ENCODE results near the gene SCARB1. TPM values are rescaled to one million over a fixed set of nuclear protein-coding genes. Genes with fewer than 3 reads are reported as not detected.

Gene SCARB1
- total and polyA plus RNA-seq, 2 donors (not counting 1 experiment from before 2014, with no cell fraction given): 14.7 to 32.5 TPM

DNA sequence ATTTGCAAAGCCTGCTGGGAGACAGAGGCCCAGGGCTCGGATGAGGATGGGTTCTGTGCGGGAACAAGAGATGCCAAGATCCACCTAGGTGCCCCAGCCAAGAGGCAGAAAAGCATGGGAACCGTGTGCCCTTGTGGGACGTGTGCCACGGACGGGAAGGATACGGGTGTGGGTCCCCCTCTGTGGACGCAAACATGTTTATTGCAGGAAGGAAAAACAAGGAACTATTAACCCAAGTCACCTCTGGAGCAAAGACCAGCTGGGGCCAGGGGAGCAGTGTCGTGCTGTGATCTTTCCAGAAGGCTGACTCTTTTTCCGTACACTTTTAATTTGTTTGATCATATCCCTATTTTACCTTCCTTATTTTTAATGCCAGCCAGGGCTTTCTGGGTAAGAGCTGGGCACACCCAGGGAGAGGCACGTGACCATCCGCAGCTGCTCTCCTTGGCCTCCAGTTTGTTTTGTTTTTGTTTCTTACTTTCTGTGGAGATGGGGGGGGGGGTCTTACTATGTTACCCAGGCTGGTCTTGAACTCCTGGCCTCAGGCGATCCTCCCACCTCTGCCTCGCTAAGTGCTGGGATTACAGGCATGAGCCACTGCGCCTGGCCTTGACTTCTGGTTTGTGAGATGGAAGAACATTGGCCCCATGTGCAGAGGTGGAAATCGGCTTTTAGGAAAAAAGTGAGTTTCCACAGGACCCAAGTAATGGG, 20.7 kb downstream of the SCARB1 start:
- H3K79me2 ChIP-seq (ENCODE audit: control insufficient read depth, insufficient read depth, low read length): no peaks in the 10 kb centered on the region
- no peaks in the 10 kb centered on the region for H4K20me1 ChIP-seq (ENCODE audit: control insufficient read depth, extremely low read depth, insufficient read depth, low read length)
- TF ChIP-seq, protein P1, sequence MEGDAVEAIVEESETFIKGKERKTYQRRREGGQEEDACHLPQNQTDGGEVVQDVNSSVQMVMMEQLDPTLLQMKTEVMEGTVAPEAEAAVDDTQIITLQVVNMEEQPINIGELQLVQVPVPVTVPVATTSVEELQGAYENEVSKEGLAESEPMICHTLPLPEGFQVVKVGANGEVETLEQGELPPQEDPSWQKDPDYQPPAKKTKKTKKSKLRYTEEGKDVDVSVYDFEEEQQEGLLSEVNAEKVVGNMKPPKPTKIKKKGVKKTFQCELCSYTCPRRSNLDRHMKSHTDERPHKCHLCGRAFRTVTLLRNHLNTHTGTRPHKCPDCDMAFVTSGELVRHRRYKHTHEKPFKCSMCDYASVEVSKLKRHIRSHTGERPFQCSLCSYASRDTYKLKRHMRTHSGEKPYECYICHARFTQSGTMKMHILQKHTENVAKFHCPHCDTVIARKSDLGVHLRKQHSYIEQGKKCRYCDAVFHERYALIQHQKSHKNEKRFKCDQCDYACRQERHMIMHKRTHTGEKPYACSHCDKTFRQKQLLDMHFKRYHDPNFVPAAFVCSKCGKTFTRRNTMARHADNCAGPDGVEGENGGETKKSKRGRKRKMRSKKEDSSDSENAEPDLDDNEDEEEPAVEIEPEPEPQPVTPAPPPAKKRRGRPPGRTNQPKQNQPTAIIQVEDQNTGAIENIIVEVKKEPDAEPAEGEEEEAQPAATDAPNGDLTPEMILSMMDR (conservative IDR thresholded peaks at IDR 0.05 in 1 of 2, IDR thresholded peaks at IDR 0.05 in 1 of 2; ENCODE audit: low read depth in 1 of 2, low read length in 2 of 2): no peak
- TF ChIP-seq EZH2 (IDR thresholded peaks at IDR 0.05; ENCODE audit: low read length, missing control alignments): no peak
- no peaks in the 10 kb centered on the region for H3K36me3 ChIP-seq (ENCODE audit: control insufficient read depth, insufficient read depth, low read length)
- no peaks in the 10 kb centered on the region for H3K9me3 ChIP-seq (ENCODE audit: control insufficient read depth, insufficient read depth, low read depth, low read length)
- H2AFZ ChIP-seq (ENCODE audit: low read length): no peak overlapping the region
- peaks cover 8% of the 10 kb centered on the region for H3K4me1 ChIP-seq (ENCODE audit: control insufficient read depth, extremely low read depth, insufficient read depth, low read length)
- H3K27ac ChIP-seq (ENCODE audit: insufficient read depth, low read length): no peak overlapping the region
- no peak overlapping the region for H3K4me3 ChIP-seq (replicated peaks in 1 of 4; ENCODE audit: control extremely low read depth in 1 of 4, insufficient read depth in 1 of 4, low read depth in 3 of 4, low read length in 4 of 4)
- H3K4me2 ChIP-seq (ENCODE audit: extremely low read depth, insufficient read depth, low read length): no peak overlapping the region
- no peak overlapping the region for H3K9ac ChIP-seq (ENCODE audit: insufficient read depth, low read length)
- DNase-seq (ENCODE audit: low read depth in 2 of 2): no peak
- H3K27me3 ChIP-seq (ENCODE audit: control insufficient read depth, insufficient read depth, low read length): no peaks in the 10 kb centered on the region

DNA sequence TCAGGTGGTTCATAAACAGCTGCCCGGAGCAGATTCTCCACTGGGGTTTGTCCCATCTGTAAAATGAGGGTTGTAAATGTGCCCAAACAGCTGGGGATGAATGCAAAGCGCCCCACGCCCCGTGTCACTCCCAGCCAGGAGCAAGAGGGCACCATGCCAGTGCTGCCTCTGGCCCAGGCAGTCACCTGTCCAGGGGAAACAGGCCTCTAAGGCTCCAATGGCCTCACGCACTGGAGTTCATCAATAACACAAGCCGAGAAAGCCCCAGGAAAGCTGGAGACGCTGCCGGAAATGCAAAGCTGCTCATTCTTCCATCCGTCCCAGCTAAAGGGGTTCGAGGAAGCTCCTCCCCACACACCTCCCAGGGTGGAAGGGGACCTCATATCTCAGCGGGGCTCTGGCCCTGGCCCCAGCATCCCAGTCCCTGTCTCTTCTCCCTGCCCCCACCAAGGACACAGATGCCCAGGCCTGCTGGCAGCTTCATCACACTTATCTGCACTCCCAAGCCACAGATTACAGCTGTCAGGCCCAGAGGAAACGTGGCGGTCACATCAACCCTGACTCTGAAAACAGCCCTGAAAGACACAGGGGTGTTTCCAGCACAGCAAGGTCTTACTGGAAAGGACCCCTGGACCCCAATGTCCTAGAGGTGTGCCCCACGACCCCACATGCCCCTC, 21.5 kb downstream of the SCARB1 start:
- H3K4me3 ChIP-seq (replicated peaks in 1 of 4; ENCODE audit: control extremely low read depth in 1 of 4, insufficient read depth in 1 of 4, low read depth in 3 of 4, low read length in 4 of 4): no peak overlapping the region
- H3K27me3 ChIP-seq (ENCODE audit: control insufficient read depth, insufficient read depth, low read length): no peaks in the 10 kb centered on the region
- no peak for DNase-seq (ENCODE audit: low read depth in 2 of 2)
- no peaks in the 10 kb centered on the region for H3K36me3 ChIP-seq (ENCODE audit: control insufficient read depth, insufficient read depth, low read length)
- H3K9ac ChIP-seq (ENCODE audit: insufficient read depth, low read length): no peak overlapping the region
- H3K79me2 ChIP-seq (ENCODE audit: control insufficient read depth, insufficient read depth, low read length): no peaks in the 10 kb centered on the region
- H4K20me1 ChIP-seq (ENCODE audit: control insufficient read depth, extremely low read depth, insufficient read depth, low read length): no peaks in the 10 kb centered on the region
- H2AFZ ChIP-seq (ENCODE audit: low read length): no peak overlapping the region
- TF ChIP-seq EZH2 (IDR thresholded peaks at IDR 0.05; ENCODE audit: low read length, missing control alignments): no peak
- TF ChIP-seq, protein P1 (conservative IDR thresholded peaks at IDR 0.05 in 1 of 2, IDR thresholded peaks at IDR 0.05 in 1 of 2; ENCODE audit: low read depth in 1 of 2, low read length in 2 of 2): no peak
- H3K27ac ChIP-seq (ENCODE audit: insufficient read depth, low read length): no peak overlapping the region
- peaks cover 6% of the 10 kb centered on the region for H3K4me1 ChIP-seq (ENCODE audit: control insufficient read depth, extremely low read depth, insufficient read depth, low read length)
- no peak overlapping the region for H3K4me2 ChIP-seq (ENCODE audit: extremely low read depth, insufficient read depth, low read length)
- H3K9me3 ChIP-seq (ENCODE audit: control insufficient read depth, insufficient read depth, low read depth, low read length): no peaks in the 10 kb centered on the region

DNA sequence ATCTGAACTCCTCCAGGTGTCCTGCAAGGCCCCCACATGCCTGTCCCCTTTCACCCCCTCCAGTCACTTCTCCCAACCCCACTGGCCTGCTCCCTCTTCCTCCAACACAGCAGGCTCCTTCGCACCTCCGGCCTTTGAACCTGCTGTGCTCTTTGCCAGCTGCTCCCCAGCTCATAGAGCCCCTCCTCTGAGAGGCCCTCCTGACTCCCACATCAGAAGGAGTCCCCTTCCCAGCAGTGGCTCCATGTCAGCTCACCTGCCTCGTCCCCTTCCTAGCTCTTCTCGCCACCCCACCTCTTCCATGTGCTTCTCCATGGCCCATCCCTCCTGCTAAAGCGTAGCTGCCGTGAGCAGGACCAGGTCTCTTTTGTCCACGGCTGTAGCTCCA, 22.1 kb downstream of the SCARB1 start:
- Histone ChIP-seq H3K9me3 (ENCODE audit: control insufficient read depth, insufficient read depth, low read depth, low read length) (no peaks in the 10 kb centered on the region), H3K36me3 (ENCODE audit: control insufficient read depth, insufficient read depth, low read length) (no peaks in the 10 kb centered on the region), H3K79me2 (ENCODE audit: control insufficient read depth, insufficient read depth, low read length) (no peaks in the 10 kb centered on the region), H3K27me3 (ENCODE audit: control insufficient read depth, insufficient read depth, low read length) (no peaks in the 10 kb centered on the region), H3K27ac (ENCODE audit: insufficient read depth, low read length) (no peak overlapping the region), H3K9ac (ENCODE audit: insufficient read depth, low read length) (no peak overlapping the region), H4K20me1 (ENCODE audit: control insufficient read depth, extremely low read depth, insufficient read depth, low read length) (no peaks in the 10 kb centered on the region), H2AFZ (ENCODE audit: low read length) (no peak overlapping the region), H3K4me2 (ENCODE audit: extremely low read depth, insufficient read depth, low read length) (no peak overlapping the region), H3K4me1 (ENCODE audit: control insufficient read depth, extremely low read depth, insufficient read depth, low read length) (peaks cover 4% of the 10 kb centered on the region), H3K4me3 (replicated peaks in 1 of 4; ENCODE audit: control extremely low read depth in 1 of 4, insufficient read depth in 1 of 4, low read depth in 3 of 4, low read length in 4 of 4) (no peak overlapping the region)
- DNase-seq (ENCODE audit: low read depth in 2 of 2): no peak
- TF ChIP-seq EZH2 (IDR thresholded peaks at IDR 0.05; ENCODE audit: low read length, missing control alignments): no peak
- TF ChIP-seq, protein P1 (conservative IDR thresholded peaks at IDR 0.05 in 1 of 2, IDR thresholded peaks at IDR 0.05 in 1 of 2; ENCODE audit: low read depth in 1 of 2, low read length in 2 of 2): no peak
